ENCODE measurements around the gene PDE4D.

GRCh38 chr5:59062986-59063683 lies 830.4 kb downstream of the PDE4D start:
- TF ChIP-seq, protein P1, sequence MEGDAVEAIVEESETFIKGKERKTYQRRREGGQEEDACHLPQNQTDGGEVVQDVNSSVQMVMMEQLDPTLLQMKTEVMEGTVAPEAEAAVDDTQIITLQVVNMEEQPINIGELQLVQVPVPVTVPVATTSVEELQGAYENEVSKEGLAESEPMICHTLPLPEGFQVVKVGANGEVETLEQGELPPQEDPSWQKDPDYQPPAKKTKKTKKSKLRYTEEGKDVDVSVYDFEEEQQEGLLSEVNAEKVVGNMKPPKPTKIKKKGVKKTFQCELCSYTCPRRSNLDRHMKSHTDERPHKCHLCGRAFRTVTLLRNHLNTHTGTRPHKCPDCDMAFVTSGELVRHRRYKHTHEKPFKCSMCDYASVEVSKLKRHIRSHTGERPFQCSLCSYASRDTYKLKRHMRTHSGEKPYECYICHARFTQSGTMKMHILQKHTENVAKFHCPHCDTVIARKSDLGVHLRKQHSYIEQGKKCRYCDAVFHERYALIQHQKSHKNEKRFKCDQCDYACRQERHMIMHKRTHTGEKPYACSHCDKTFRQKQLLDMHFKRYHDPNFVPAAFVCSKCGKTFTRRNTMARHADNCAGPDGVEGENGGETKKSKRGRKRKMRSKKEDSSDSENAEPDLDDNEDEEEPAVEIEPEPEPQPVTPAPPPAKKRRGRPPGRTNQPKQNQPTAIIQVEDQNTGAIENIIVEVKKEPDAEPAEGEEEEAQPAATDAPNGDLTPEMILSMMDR (IDR thresholded peaks at IDR 0.05; ENCODE audit: insufficient read depth, low read depth, low read length), result no peak
- no peak for TF ChIP-seq EZH2 (IDR thresholded peaks at IDR 0.05; ENCODE audit: insufficient read depth, low read length)

All from astrocyte (in vitro differentiated cells and primary cell).